Loucy (cell line): ENCODE measurements around the gene DDX20.

Experiments used
- H2AFZ ChIP-seq: fragments of 200-600 bp; sonication (generic); 2 replicates; pipeline ENCODE4 v1.6.0; 2016; ENCODE audit warnings: antibody characterized with exemption, mild to moderate bottlenecking, low read length, moderate library complexity
- H3F3A ChIP-seq: fragments of 200-600 bp; 2 replicates; pipeline ENCODE4 v1.6.0; 2016; ENCODE audit warnings: antibody characterized with exemption, low read depth, mild to moderate bottlenecking
- H3K27me3 ChIP-seq: fragments of 200-600 bp; sonication (generic); 2 replicates; pipeline ENCODE4 v1.6.1; 2014; ENCODE audit warnings: low read length, mild to moderate bottlenecking; ENCODE audit not compliant: insufficient read depth, poor library complexity, severe bottlenecking
- H3K36me3 ChIP-seq: fragments of 200-600 bp; sonication (generic); 2 replicates; pipeline ENCODE4 v1.6.1; 2016; ENCODE audit warnings: low read length; ENCODE audit not compliant: insufficient read depth
- H3K4me1 ChIP-seq: fragments of 200-600 bp; sonication (generic); 2 replicates; pipeline ENCODE4 v1.5.1; 2014; ENCODE audit warnings: low read length, mild to moderate bottlenecking; ENCODE audit not compliant: insufficient read depth, poor library complexity, severe bottlenecking
- H3K4me2 ChIP-seq: fragments of 200-600 bp; sonication (generic); 2 replicates; pipeline ENCODE4 v1.6.0; 2014; ENCODE audit warnings: antibody characterized with exemption, low read length, low read depth, mild to moderate bottlenecking; ENCODE audit not compliant: poor library complexity, severe bottlenecking
- H3K4me3 ChIP-seq: fragments of 200-600 bp; sonication (generic); 2 replicates; pipeline ENCODE4 v1.5.1; 2014; ENCODE audit warnings: low read length, mild to moderate bottlenecking, mixed read lengths; ENCODE audit not compliant: poor library complexity, severe bottlenecking
- H3K79me2 ChIP-seq: fragments of 200-600 bp; sonication (generic); 2 replicates; pipeline ENCODE4 v1.6.1; 2014; ENCODE audit warnings: low read length; ENCODE audit not compliant: insufficient read depth
- H3K9ac ChIP-seq: fragments of 200-600 bp; sonication (generic); 2 replicates; pipeline ENCODE4 v1.6.0; 2014; ENCODE audit warnings: mild to moderate bottlenecking, low read depth, low read length, moderate library complexity; ENCODE audit not compliant: poor library complexity, severe bottlenecking
- H3K9me2 ChIP-seq: fragments of 200-600 bp; sonication (generic); replicated peaks from 2 replicates; pipeline ENCODE4 v1.6.1; 2016; ENCODE audit warnings: low read depth, low read length, mixed read lengths
- H3K9me3 ChIP-seq: fragments of 200-600 bp; sonication (generic); 2 replicates; pipeline ENCODE4 v1.6.1; 2014; ENCODE audit warnings: mild to moderate bottlenecking, antibody characterized with exemption, low read length, low read depth; ENCODE audit not compliant: insufficient read depth
- H4K20me1 ChIP-seq: fragments of 200-600 bp; sonication (generic); 2 replicates; pipeline ENCODE4 v1.6.0; 2014; ENCODE audit warnings: antibody characterized with exemption, low read length, mild to moderate bottlenecking; ENCODE audit not compliant: insufficient read depth, poor library complexity, severe bottlenecking
- CTCF ChIP-seq: fragments of 200-600 bp; sonication (generic); conservative IDR thresholded peaks from 2 replicates; pipeline ENCODE4 v1.5.1; 2014; ENCODE audit warnings: mild to moderate bottlenecking, antibody characterized with exemption, low read length
- EZH2phosphoT487 ChIP-seq: fragments of 200-600 bp; IDR thresholded peaks from 2 replicates; pipeline ENCODE4 v1.6.1; 2018; ENCODE audit warnings: antibody characterized with exemption, mild to moderate bottlenecking, moderate library complexity, borderline replicate concordance

Gene DDX20

GRCh38 chr1:111743679-111744101 is 12.0 kb upstream of the DDX20 start:
- Histone ChIP-seq H3F3A (no peaks in the 10 kb centered on the region), H3K79me2 (no peaks in the 10 kb centered on the region), H3K9me3 (no peaks in the 10 kb centered on the region), H3K9ac (no peak overlapping the region), H3K27me3 (no peaks in the 10 kb centered on the region), H3K4me3 (no peak overlapping the region), H2AFZ (no peak overlapping the region), H3K4me2 (no peak overlapping the region), H3K9me2 (no peaks in the 10 kb centered on the region), H3K36me3 (no peaks in the 10 kb centered on the region), H4K20me1 (no peaks in the 10 kb centered on the region), H3K4me1 (peaks cover 10% of the 10 kb centered on the region)
- no peak for TF ChIP-seq EZH2phosphoT487
- TF ChIP-seq CTCF = no peak

- H3K9me3 ChIP-seq = no peaks in the 10 kb centered on the region
- no peaks in the 10 kb centered on the region for H3K79me2 ChIP-seq
- H3K4me2 ChIP-seq = no peak overlapping the region
- no peak overlapping the region for H3K9ac ChIP-seq
- no peak overlapping the region for H3K4me3 ChIP-seq
- TF ChIP-seq CTCF (no peak), EZH2phosphoT487 (no peak)
- no peaks in the 10 kb centered on the region for H3K27me3 ChIP-seq
- no peaks in the 10 kb centered on the region for H3F3A ChIP-seq
- H3K4me1 ChIP-seq = no peaks in the 10 kb centered on the region
- H4K20me1 ChIP-seq = no peaks in the 10 kb centered on the region
- no peak overlapping the region for H2AFZ ChIP-seq
- no peaks in the 10 kb centered on the region for H3K9me2 ChIP-seq
- H3K36me3 ChIP-seq = no peaks in the 10 kb centered on the region
Observed at GRCh38 chr1:111745675-111746613, 9.8 kb upstream of the DDX20 start.

- Histone ChIP-seq H3F3A (no peaks in the 10 kb centered on the region), H3K4me2 (no peak overlapping the region), H3K4me3 (no peak overlapping the region), H2AFZ (no peak overlapping the region), H3K9me3 (no peaks in the 10 kb centered on the region), H3K4me1 (no peaks in the 10 kb centered on the region), H3K9ac (no peak overlapping the region), H3K27me3 (no peaks in the 10 kb centered on the region), H4K20me1 (no peaks in the 10 kb centered on the region), H3K36me3 (no peaks in the 10 kb centered on the region), H3K79me2 (no peaks in the 10 kb centered on the region), H3K9me2 (no peaks in the 10 kb centered on the region)
- no peak for TF ChIP-seq CTCF
Observed at GRCh38 chr1:111746614-111746999, 9.1 kb upstream of the DDX20 start.
